Measurements from ENCODE around the gene ARAP2. TPM values are rescaled to one million over a fixed set of nuclear protein-coding genes. Genes with fewer than 3 reads are reported as not detected.

The ARAP2 gene
- total RNA-seq, 1 experiment from 2014 or later = 12.0 TPM

GRCh38 chr4:36137336-36137735, 107.0 kb downstream of the ARAP2 start:
- no peaks in the 10 kb centered on the region for H3K9me3 Mint-ChIP-seq (ENCODE audit: unreplicated experiment)
- peaks cover 11% of the 10 kb centered on the region for H3K4me1 Mint-ChIP-seq (ENCODE audit: insufficient read depth, unreplicated experiment)
- no TSS peak for BruUV-seq (replicated peaks)
- no peak for TF ChIP-seq CTCF (IDR thresholded peaks at IDR 0.05; ENCODE audit: unreplicated experiment)
- ChIA-PET POLR2A (no interaction called here), CTCF (no interaction called here)
- H3K36me3 Mint-ChIP-seq (ENCODE audit: insufficient read depth, unreplicated experiment) = no peaks in the 10 kb centered on the region
- H3K4me3 Mint-ChIP-seq (ENCODE audit: unreplicated experiment) = no peak overlapping the region
- no peaks in the 10 kb centered on the region for H3K27me3 Mint-ChIP-seq (ENCODE audit: insufficient read depth, unreplicated experiment)
- no peak overlapping the region for H3K27ac Mint-ChIP-seq (ENCODE audit: low read depth, unreplicated experiment)
- DNase-seq (ENCODE audit: unreplicated experiment) = no peak
- intact Hi-C loops (cut with micrococcal nuclease) = no loop called here

DNA sequence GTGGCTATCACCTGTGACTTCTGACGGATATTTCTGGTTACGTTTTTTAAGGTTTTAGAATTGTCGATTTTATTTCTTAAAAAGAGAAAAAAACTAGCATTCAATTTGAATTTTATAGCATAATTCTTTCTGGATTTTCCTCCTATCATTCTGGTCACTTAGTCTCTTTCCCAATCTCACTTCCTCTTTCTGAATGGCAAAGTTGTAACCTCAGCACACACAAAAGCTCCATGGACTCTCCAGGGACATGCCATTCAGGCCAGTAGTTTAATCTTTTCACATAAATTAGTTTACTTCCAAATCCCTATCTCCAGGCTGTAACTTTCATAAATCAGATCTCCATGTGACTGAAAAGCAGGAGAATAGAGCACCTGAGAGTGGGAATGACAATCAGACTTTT, 110.7 kb downstream of the ARAP2 start:
- no peak for DNase-seq (ENCODE audit: unreplicated experiment)
- no TSS peak for BruUV-seq (replicated peaks)
- no peak for TF ChIP-seq CTCF (IDR thresholded peaks at IDR 0.05; ENCODE audit: unreplicated experiment)
- Mint-ChIP-seq H3K4me1 (ENCODE audit: insufficient read depth, unreplicated experiment) (peaks cover 25% of the 10 kb centered on the region), H3K9me3 (ENCODE audit: unreplicated experiment) (no peaks in the 10 kb centered on the region), H3K27me3 (ENCODE audit: insufficient read depth, unreplicated experiment) (no peaks in the 10 kb centered on the region), H3K4me3 (ENCODE audit: unreplicated experiment) (no peak overlapping the region), H3K36me3 (ENCODE audit: insufficient read depth, unreplicated experiment) (peaks cover 5% of the 10 kb centered on the region), H3K27ac (ENCODE audit: low read depth, unreplicated experiment) (no peak overlapping the region)
- CTCF ChIA-PET = no interaction called here
- POLR2A ChIA-PET = interaction anchor here (1.0 kb wide), 1 partner anchor 10 kb away, joined by 3 read pairs; no protein-coding TSS in a partner anchor
- intact Hi-C loops (cut with micrococcal nuclease) = no loop called here

GRCh38 chr4:36133086-36133485, 111.2 kb downstream of the ARAP2 start:
- H3K9me3 Mint-ChIP-seq (ENCODE audit: unreplicated experiment) = no peaks in the 10 kb centered on the region
- H3K4me1 Mint-ChIP-seq (ENCODE audit: insufficient read depth, unreplicated experiment) = peaks cover 22% of the 10 kb centered on the region
- ChIA-PET CTCF (no interaction called here), POLR2A (no interaction called here)
- H3K4me3 Mint-ChIP-seq (ENCODE audit: unreplicated experiment) = no peak overlapping the region
- no peak for DNase-seq (ENCODE audit: unreplicated experiment)
- no peak overlapping the region for H3K27ac Mint-ChIP-seq (ENCODE audit: low read depth, unreplicated experiment)
- no peaks in the 10 kb centered on the region for H3K27me3 Mint-ChIP-seq (ENCODE audit: insufficient read depth, unreplicated experiment)
- peaks cover 5% of the 10 kb centered on the region for H3K36me3 Mint-ChIP-seq (ENCODE audit: insufficient read depth, unreplicated experiment)
- BruUV-seq (replicated peaks) = no TSS peak
- TF ChIP-seq CTCF (IDR thresholded peaks at IDR 0.05; ENCODE audit: unreplicated experiment) = no peak
- intact Hi-C loops (cut with micrococcal nuclease) = no loop called here

DNA sequence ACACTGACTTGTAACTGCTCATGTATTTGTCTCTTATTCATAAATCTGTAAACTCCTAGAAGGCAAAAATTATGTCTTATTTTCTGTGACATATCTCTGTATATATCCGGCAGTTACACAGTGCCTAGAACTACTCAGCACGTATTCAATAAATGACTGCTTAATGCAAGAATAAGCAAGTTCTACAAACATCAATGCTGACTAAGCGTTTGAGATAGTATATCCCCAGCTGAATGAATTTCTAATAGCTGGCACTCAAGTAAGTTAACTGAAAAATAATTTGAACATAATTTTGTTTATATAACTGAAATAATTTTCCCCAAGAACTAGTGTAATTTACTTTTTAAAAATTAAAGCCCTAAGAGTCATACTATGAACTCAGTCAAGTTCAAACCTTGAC, 113.7 kb downstream of the ARAP2 start:
- H3K4me1 Mint-ChIP-seq (ENCODE audit: insufficient read depth, unreplicated experiment) = peaks cover 20% of the 10 kb centered on the region
- no peak overlapping the region for H3K27ac Mint-ChIP-seq (ENCODE audit: low read depth, unreplicated experiment)
- no TSS peak for BruUV-seq (replicated peaks)
- no peaks in the 10 kb centered on the region for H3K9me3 Mint-ChIP-seq (ENCODE audit: unreplicated experiment)
- ChIA-PET CTCF (no interaction called here), POLR2A (no interaction called here)
- H3K36me3 Mint-ChIP-seq (ENCODE audit: insufficient read depth, unreplicated experiment) = peaks cover 5% of the 10 kb centered on the region
- intact Hi-C loops (cut with micrococcal nuclease) = no loop called here
- no peak for DNase-seq (ENCODE audit: unreplicated experiment)
- H3K27me3 Mint-ChIP-seq (ENCODE audit: insufficient read depth, unreplicated experiment) = no peaks in the 10 kb centered on the region
- H3K4me3 Mint-ChIP-seq (ENCODE audit: unreplicated experiment) = no peak overlapping the region
- TF ChIP-seq CTCF (IDR thresholded peaks at IDR 0.05; ENCODE audit: unreplicated experiment) = no peak

Measured in MCF 10A (cell line).